K562 (cell line): Measurements from ENCODE around the gene DEDD2. TPM values are rescaled to one million over a fixed set of nuclear protein-coding genes. Genes with fewer than 3 reads are reported as not detected.

ENCODE experiments used
- HDAC2 ChIP-seq: fragments of 450-650 bp; IDR thresholded peaks from 2 replicates; pipeline ENCODE4 v1.6.1; 2016; ENCODE audit warnings: mild to moderate bottlenecking
- REST ChIP-seq, 2 experiments: fragments of 450-650 bp; formaldehyde crosslinking in 1 of 2; IDR thresholded peaks; 2 replicates each; pipeline versions ENCODE4 v1.4.0 to v1.6.1; 2014 to 2020; ENCODE audit warnings: mild to moderate bottlenecking in 2 of 2, borderline replicate concordance in 1 of 2, low read depth in 1 of 2
- SP1 ChIP-seq: sonication (generic); formaldehyde crosslinking; IDR thresholded peaks from 2 replicates; pipeline ENCODE4 v1.8.1; 2022; ENCODE audit warnings: mild to moderate bottlenecking, missing genetic modification reagents
- U2AF1 ChIP-seq: fragments of 200-400 bp; formaldehyde crosslinking; optimal IDR thresholded peaks from 2 replicates; pipeline ENCODE3; 2017; ENCODE audit warnings: mild to moderate bottlenecking, low read depth, low read length, moderate library complexity
- ZBTB34 ChIP-seq: fragments of 250-450 bp; sonication (Bioruptor Pico); IDR thresholded peaks from 2 replicates; pipeline ENCODE4 v1.8.0; 2021; ENCODE audit warnings: mild to moderate bottlenecking, moderate library complexity
- ZNF407 ChIP-seq: fragments of 450-650 bp; IDR thresholded peaks from 2 replicates; pipeline ENCODE4 v1.6.1; 2016; ENCODE audit warnings: low read depth
- ZNF431 ChIP-seq: sonication (generic); formaldehyde crosslinking; IDR thresholded peaks from 2 replicates; pipeline ENCODE4 v1.8.0; 2022; ENCODE audit warnings: mild to moderate bottlenecking, missing genetic modification reagents
- polyA plus RNA-seq, 8 experiments: library from polyadenylated mRNA; depleted of rRNA in 4 of 8; stranded (reverse) in 5 of 8; unstranded in 3 of 8; fragments of >200 nt; fragmentation: Nextera tagmentation in 2 of 8; fragmentation: Illumina TruSeq in 1 of 8; extraction: Ambion mirVana in 2 of 8; extraction: Trizol in 1 of 8; gene quantifications; 2 replicates each; pipeline versions ENCODE4 v1.2.1 to v1.2.3, GENCODE V29; 2011 to 2014; ENCODE audit warnings: inconsistent platforms in 1 of 8, missing spikeins in 1 of 8
- total RNA-seq, 7 experiments: library from RNA; depleted of rRNA in 6 of 7; stranded (reverse); fragments of >200 nt in 6 of 7; fragmentation: Illumina TruSeq in 2 of 7; extraction: Trizol in 2 of 7; gene quantifications; 2 replicates each; pipeline versions ENCODE4 v1.2.1 to v1.2.3, GENCODE V29; 2011 to 2021; ENCODE audit warnings: low replicate concordance in 1 of 7

Gene DEDD2
- total and polyA plus RNA-seq, 9 of the 15 experiments (the other 6 are each of a cell fraction or from before 2014, with no cell fraction given) = 4.3 to 43.0 (median 29.2) TPM

GRCh38 chr19:42253245-42254088 is 36.0 kb upstream of the DEDD2 start (continued):
- no peak for TF ChIP-seq ZNF407
- no peak for TF ChIP-seq SP1 (CRISPR knock-in tag)
- no peak for TF ChIP-seq REST (IDR thresholded peaks at IDR 0.05; ENCODE audit: borderline replicate concordance)
- no peak for TF ChIP-seq REST (CRISPR knock-in tag; IDR thresholded peaks at IDR 0.05; ENCODE audit: low read depth)
- TF ChIP-seq HDAC2 = no peak; the same call in 1 of the 2 replicates
- TF ChIP-seq U2AF1 = no peak
- TF ChIP-seq ZNF431 = no peak
- TF ChIP-seq ZBTB34 (CRISPR knock-in tag) = no peak
